Measurements from ENCODE around the gene BTBD10. TPM values are rescaled to one million over a fixed set of nuclear protein-coding genes. Genes with fewer than 3 reads are reported as not detected.
A peak's percentile ranks its signal among the peaks of the same experiment; 100 is the strongest.

BTBD10 gene
- total RNA-seq, 4 donors from 2014 or later, result 33.4 to 59.8 (median 48.7) TPM

DNA sequence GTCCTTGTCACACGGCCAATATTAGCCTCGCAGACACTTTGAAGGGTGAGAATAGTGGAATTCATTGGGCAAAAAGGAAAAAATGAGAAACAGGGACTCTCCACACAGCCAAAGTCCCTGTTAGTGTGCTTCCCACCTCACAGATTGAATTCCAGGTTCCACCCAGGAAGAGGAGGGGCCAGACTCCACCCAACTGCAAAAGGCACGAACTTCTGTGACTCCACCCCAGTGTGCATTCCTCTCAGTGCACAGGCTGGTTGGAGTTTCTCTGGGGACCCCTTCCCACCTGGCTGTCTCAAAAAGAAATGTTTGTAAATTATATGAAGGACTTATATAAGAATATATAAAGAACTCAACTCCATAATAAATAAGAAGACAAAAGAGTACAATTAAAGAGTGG lies 12.1 kb upstream of the BTBD10 start:
- Histone ChIP-seq H3K27me3 (no peaks in the 10 kb centered on the region), H3K9me3 (peaks cover 0 to under 1% (median 0%) of the 10 kb centered on the region in 4 donors), H3K36me3 (no peaks in the 10 kb centered on the region), H3K4me1 (no peaks in the 10 kb centered on the region), H3K27ac (replicated peaks in 1 of 4) (no peak overlapping the region), H3K4me3 (no peak overlapping the region)
- WGBS, result 81% methylated on average over 3 of the region's 3 CpGs
- no peak for DNase-seq (ENCODE audit: extremely low spot score)
- intact Hi-C loops (cut with DNase I), result no loop called here
- TF ChIP-seq POLR2AphosphoS5 (IDR thresholded peaks at IDR 0.05) (no peak), EP300 (IDR thresholded peaks at IDR 0.05) (no peak), POLR2A (IDR thresholded peaks at IDR 0.05; ENCODE audit: low read depth) (no peak)
- TF ChIP-seq, protein P1, sequence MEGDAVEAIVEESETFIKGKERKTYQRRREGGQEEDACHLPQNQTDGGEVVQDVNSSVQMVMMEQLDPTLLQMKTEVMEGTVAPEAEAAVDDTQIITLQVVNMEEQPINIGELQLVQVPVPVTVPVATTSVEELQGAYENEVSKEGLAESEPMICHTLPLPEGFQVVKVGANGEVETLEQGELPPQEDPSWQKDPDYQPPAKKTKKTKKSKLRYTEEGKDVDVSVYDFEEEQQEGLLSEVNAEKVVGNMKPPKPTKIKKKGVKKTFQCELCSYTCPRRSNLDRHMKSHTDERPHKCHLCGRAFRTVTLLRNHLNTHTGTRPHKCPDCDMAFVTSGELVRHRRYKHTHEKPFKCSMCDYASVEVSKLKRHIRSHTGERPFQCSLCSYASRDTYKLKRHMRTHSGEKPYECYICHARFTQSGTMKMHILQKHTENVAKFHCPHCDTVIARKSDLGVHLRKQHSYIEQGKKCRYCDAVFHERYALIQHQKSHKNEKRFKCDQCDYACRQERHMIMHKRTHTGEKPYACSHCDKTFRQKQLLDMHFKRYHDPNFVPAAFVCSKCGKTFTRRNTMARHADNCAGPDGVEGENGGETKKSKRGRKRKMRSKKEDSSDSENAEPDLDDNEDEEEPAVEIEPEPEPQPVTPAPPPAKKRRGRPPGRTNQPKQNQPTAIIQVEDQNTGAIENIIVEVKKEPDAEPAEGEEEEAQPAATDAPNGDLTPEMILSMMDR (IDR thresholded peaks at IDR 0.05), result no peak

DNA sequence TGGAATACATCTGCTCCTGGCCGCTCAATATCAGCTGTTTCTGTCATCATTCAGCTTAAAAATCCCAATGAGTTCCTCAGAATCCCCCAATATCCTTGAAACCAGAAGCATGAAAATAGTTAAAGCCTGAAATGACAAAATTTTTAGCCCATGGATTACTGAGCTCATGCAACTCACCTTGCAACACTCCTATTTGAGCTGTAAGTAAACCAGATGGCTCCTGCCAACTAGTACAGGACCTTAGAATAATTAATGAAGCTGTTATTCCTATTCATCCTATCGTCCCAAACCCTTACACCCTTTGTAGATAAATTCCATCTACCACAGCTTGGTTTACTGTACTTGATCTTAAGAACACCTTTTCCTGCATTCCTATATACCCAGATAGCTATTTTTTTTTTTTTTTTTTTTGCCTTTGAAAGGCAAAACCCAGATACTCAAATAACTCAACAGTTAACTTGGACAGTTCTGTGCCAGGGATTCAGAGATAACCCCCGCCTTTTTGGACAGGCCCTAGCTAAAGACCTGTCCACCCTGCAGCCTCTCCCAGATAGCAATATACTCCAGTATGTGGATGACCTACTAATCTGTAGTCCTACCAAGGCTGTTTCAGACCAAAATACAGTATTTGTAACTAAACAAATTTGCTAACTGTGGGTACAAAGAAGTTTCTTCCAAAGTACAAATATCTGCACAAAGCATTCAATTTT lies 10.1 kb upstream of the BTBD10 start:
- no peaks in the 10 kb centered on the region for H3K9me3 ChIP-seq
- no peaks in the 10 kb centered on the region for H3K36me3 ChIP-seq
- H3K27me3 ChIP-seq, result peaks cover 0 to 6% (median 0%) of the 10 kb centered on the region in 4 donors
- no peak for DNase-seq (ENCODE audit: extremely low spot score)
- no peak overlapping the region for H3K4me3 ChIP-seq
- H3K4me1 ChIP-seq, result no peaks in the 10 kb centered on the region
- TF ChIP-seq, protein P1 (IDR thresholded peaks at IDR 0.05), result no peak
- TF ChIP-seq EP300 (IDR thresholded peaks at IDR 0.05), result no peak
- no peak for TF ChIP-seq POLR2AphosphoS5 (IDR thresholded peaks at IDR 0.05)
- TF ChIP-seq POLR2A (IDR thresholded peaks at IDR 0.05; ENCODE audit: low read depth), result no peak
- WGBS, result 77% methylated on average over 3 of the region's 3 CpGs
- no peak overlapping the region for H3K27ac ChIP-seq (replicated peaks in 1 of 4)
- intact Hi-C loops (cut with DNase I), result no loop called here

DNA sequence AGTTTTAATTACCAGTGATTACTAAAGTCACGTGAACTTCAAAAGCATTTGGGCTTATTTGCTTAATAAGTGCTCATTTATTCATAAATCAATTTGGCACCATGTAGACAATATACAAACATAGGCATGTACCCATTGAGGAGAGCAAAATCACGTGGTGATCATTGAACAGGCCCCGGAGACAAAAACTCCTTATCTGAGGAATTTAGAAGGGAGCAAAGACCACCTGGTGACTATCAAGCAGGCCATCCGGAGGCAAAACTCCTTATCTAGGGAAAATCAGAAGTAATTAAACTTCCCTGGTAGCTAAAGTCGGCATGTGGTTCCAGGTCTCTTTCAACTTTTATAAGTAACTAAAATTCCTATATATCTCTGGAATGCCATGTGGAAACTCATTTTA lies 5.7 kb upstream of the BTBD10 start:
- Histone ChIP-seq H3K27ac (replicated peaks in 1 of 4) (no peak overlapping the region), H3K27me3 (peaks cover 0 to 6% (median 0%) of the 10 kb centered on the region in 4 donors), H3K4me1 (peaks cover 3 to 9% (median 7%) of the 10 kb centered on the region in 4 donors), H3K36me3 (no peaks in the 10 kb centered on the region), H3K4me3 (no peak overlapping the region), H3K9me3 (no peaks in the 10 kb centered on the region)
- no peak for DNase-seq (ENCODE audit: extremely low spot score)
- intact Hi-C loops (cut with DNase I), result loop anchor here (5.0 kb wide), 1 partner anchor 261 kb away; no protein-coding TSS in a partner anchor
- no peak for TF ChIP-seq POLR2A (IDR thresholded peaks at IDR 0.05; ENCODE audit: low read depth)
- TF ChIP-seq EP300 (IDR thresholded peaks at IDR 0.05), result no peak
- TF ChIP-seq, protein P1 (IDR thresholded peaks at IDR 0.05), result no peak
- no peak for TF ChIP-seq POLR2AphosphoS5 (IDR thresholded peaks at IDR 0.05)
- WGBS, result 53% methylated on average over 5 of the region's 5 CpGs

DNA sequence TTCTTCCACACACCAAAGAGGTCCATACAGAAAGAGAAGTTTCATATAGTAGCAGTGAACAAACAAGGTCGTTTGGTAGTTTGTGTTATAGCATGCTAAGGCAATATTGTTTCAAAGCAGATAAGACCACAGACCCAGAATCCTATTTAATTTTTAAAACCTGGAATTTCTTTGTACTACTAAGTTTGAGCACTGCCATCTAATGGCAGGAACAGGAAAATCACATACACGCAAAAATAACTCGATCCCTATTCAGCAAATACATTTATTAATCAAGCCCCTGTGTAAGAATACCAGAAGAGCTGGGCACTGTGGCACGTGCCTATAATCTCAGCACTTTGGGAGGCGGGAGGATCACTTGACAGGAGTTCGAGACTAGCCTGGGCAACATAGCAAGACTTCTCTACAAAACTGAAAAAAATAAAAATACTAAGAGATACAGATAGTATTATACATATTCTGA lies 2.9 kb upstream of the BTBD10 start:
- peaks cover 18 to 29% (median 21%) of the 10 kb centered on the region in 4 donors for H3K4me1 ChIP-seq
- intact Hi-C loops (cut with DNase I), result loop anchor here (5.0 kb wide), 1 partner anchor 259 kb away; no protein-coding TSS in a partner anchor
- TF ChIP-seq POLR2AphosphoS5 (IDR thresholded peaks at IDR 0.05), result no peak
- TF ChIP-seq, protein P1 (IDR thresholded peaks at IDR 0.05), result peak; percentile 53 to 67 (median 57)
- H3K36me3 ChIP-seq, result no peaks in the 10 kb centered on the region
- peaks cover 0 to 6% (median 0%) of the 10 kb centered on the region in 4 donors for H3K27me3 ChIP-seq
- no peak overlapping the region for H3K4me3 ChIP-seq
- no peaks in the 10 kb centered on the region for H3K9me3 ChIP-seq
- no peak for DNase-seq (ENCODE audit: extremely low spot score)
- WGBS, result 9% methylated on average over 6 of the region's 6 CpGs
- H3K27ac ChIP-seq (replicated peaks in 1 of 4), result no peak overlapping the region

Measured in esophagus muscularis mucosa (tissue), 4 donors.